HepG2 (cell line): ENCODE results near the gene HECTD4. TPM values are rescaled to one million over a fixed set of nuclear protein-coding genes. Genes with fewer than 3 reads are reported as not detected.

ENCODE experiments used
- ATAC-seq: fragments of 200-7000 bp; cut with Tn5 transposase; 3 replicates; pipeline ENCODE4 v1.9.1; 2020; ENCODE audit warnings: mild to moderate bottlenecking, moderate library complexity
- BruUV-seq: library from RNA; stranded (reverse); fragments of 400-500 nt; replicated peaks from 2 replicates; lab custom pipeline; 2021; lab: Mats Ljungman, UMichigan
- CTCF ChIA-PET: fragments of 300-600 bp; formaldehyde crosslinking; extraction: SDS; loops from one replicate; lab custom pipeline; 2021; ENCODE audit warnings: low total read pairs, inconsistent platforms, low intra/inter-chr PET ratio; lab: Yijun Ruan, JAX
- POLR2A ChIA-PET: fragments of 350-600 bp; sonication (Branson Sonifier 250); formaldehyde crosslinking; loops from one replicate; lab custom pipeline; 2020; ENCODE audit warnings: antibody characterized with exemption, inconsistent platforms; lab: Yijun Ruan, JAX
- DNase-seq: peaks from one replicate; pipeline ENCODE4 v3.0.0-alpha.2; 2015; ENCODE audit warnings: low spot score
- FAIRE-seq: peaks from 3 replicates; lab custom pipeline; 2011; peaks lifted over from hg19 to GRCh38; lab: Jason Lieb, UNC
- H2AFZ ChIP-seq: one replicate; pipeline ENCODE4 v1.6.1; 2011; ENCODE audit warnings: low read length, inconsistent platforms
- H3K27ac ChIP-seq: fragments of 300-600 bp; 3 replicates; pipeline ENCODE4 v1.8.0; 2011; ENCODE audit warnings: mixed run types, mild to moderate bottlenecking, mixed read lengths, low read length, inconsistent platforms; ENCODE audit not compliant: insufficient read depth; ENCODE audit errors: extremely low read length
- H3K27me3 ChIP-seq, 2 experiments: fragments of 200-600 bp in 1 of 2; 2 replicates in 1 of 2; 3 replicates in 1 of 2; pipeline versions ENCODE4 v1.6.0 to v1.8.0; 2011; ENCODE audit warnings: low read length in 2 of 2, mild to moderate bottlenecking in 2 of 2, moderate library complexity in 2 of 2, inconsistent platforms in 1 of 2; ENCODE audit not compliant: insufficient read depth in 2 of 2, control insufficient read depth in 1 of 2
- H3K36me3 ChIP-seq, 2 experiments: fragments of 200-600 bp in 1 of 2; replicated peaks in 1 of 2; 2 replicates in 1 of 2; 3 replicates in 1 of 2; pipeline versions ENCODE4 v1.5.1 to v1.8.0; 2011; ENCODE audit warnings: low read length in 2 of 2, inconsistent platforms in 1 of 2; ENCODE audit not compliant: insufficient read depth in 2 of 2, control insufficient read depth in 1 of 2
- H3K4me1 ChIP-seq: 2 replicates; pipeline ENCODE4 v1.5.1; 2012; ENCODE audit warnings: low read length, inconsistent platforms; ENCODE audit not compliant: insufficient read depth
- H3K4me2 ChIP-seq: 2 replicates; pipeline ENCODE4 v1.6.0; 2011; ENCODE audit warnings: low read depth, low read length, inconsistent platforms
- H3K4me3 ChIP-seq, 3 experiments: fragments of 200-600 bp in 1 of 3; sonication (generic), shearing (Covaris generic) in 1 of 3; replicated peaks in 1 of 3; 2 replicates each; pipeline ENCODE4 v1.5.1; 2011 to 2016; ENCODE audit warnings: low read length in 3 of 3, inconsistent platforms in 2 of 3, low read depth in 2 of 3, mild to moderate bottlenecking in 2 of 3, control low read depth in 1 of 3, mixed read lengths in 1 of 3; ENCODE audit not compliant: insufficient read depth in 1 of 3
- H3K79me2 ChIP-seq: one replicate; pipeline ENCODE4 v1.6.1; 2011; ENCODE audit warnings: low read length, inconsistent platforms; ENCODE audit not compliant: insufficient read depth
- H3K9ac ChIP-seq: 2 replicates; pipeline ENCODE4 v1.6.0; 2011; ENCODE audit warnings: mild to moderate bottlenecking, low read depth, low read length, inconsistent platforms; ENCODE audit not compliant: insufficient read depth
- H3K9me3 ChIP-seq: 2 replicates; pipeline ENCODE4 v1.5.1; 2012; ENCODE audit warnings: mild to moderate bottlenecking, low read length
- H4K20me1 ChIP-seq: 2 replicates; pipeline ENCODE4 v1.6.0; 2011; ENCODE audit warnings: inconsistent platforms, mild to moderate bottlenecking, low read length, moderate library complexity; ENCODE audit not compliant: insufficient read depth
- DNMT3B ChIP-seq: conservative IDR thresholded peaks from 2 replicates; pipeline ENCODE4 v1.6.1; 2016; ENCODE audit warnings: missing biosample characterization, control low read depth
- KLF6 ChIP-seq: IDR thresholded peaks from 2 replicates; pipeline ENCODE4 v1.8.0; 2016; ENCODE audit warnings: missing biosample characterization, missing genetic modification reagents
- MAFG ChIP-seq: sonication (generic); formaldehyde crosslinking; IDR thresholded peaks from 2 replicates; pipeline ENCODE4 v1.5.1; 2020; ENCODE audit warnings: mild to moderate bottlenecking, missing genetic modification reagents
- SIN3A ChIP-seq: IDR thresholded peaks from 2 replicates; pipeline ENCODE4 v1.6.1; 2011; ENCODE audit warnings: low read depth, mild to moderate bottlenecking, control low read depth, low read length, borderline replicate concordance
- ZBTB21 ChIP-seq: sonication (generic); formaldehyde crosslinking; IDR thresholded peaks from 2 replicates; pipeline ENCODE4 v1.4.0; 2020; ENCODE audit warnings: missing genetic modification reagents
- ZFP36L2 ChIP-seq: sonication (generic); formaldehyde crosslinking; IDR thresholded peaks from 2 replicates; pipeline ENCODE4 v1.4.0; 2020; ENCODE audit warnings: missing genetic modification reagents
- ZNF674 ChIP-seq: sonication (generic); formaldehyde crosslinking; IDR thresholded peaks from 2 replicates; pipeline ENCODE4 v1.5.0; 2020; ENCODE audit warnings: low read depth, mild to moderate bottlenecking, missing genetic modification reagents
- WGBS: methylation state at CpG from one replicate; pipeline ENCODE4 v1.1.6; 2017; ENCODE audit warnings: low lambda C conversion rate; 5-methylcytosine and 5-hydroxymethylcytosine counted together
- in situ Hi-C: cut with HindIII; loops from 2 replicates; pipeline ENCODE4 v1.10.0; 2017; ENCODE audit warnings: low pct_unique_long_range_greater_than_20kb; ENCODE audit not compliant: extremely low pct_ligation_motif_present
- intact Hi-C: fragments of 100-400 bp; cut with micrococcal nuclease; formaldehyde crosslinking; loops from one replicate; pipeline ENCODE4 v1.10.0; 2022; ENCODE audit not compliant: unreplicated experiment
- polyA plus RNA-seq, 8 experiments: library from polyadenylated mRNA; depleted of rRNA in 3 of 8; stranded (reverse) in 7 of 8; unstranded in 1 of 8; fragments of >200 nt; fragmentation: Illumina TruSeq in 4 of 8; extraction: Trizol in 4 of 8; gene quantifications; 2 replicates each; pipeline versions ENCODE4 v1.2.1 to v1.2.3, GENCODE V29; 2011 to 2016; ENCODE audit warnings: low read depth in 4 of 8, missing spikeins in 1 of 8, mixed read lengths in 1 of 8; ENCODE audit not compliant: insufficient read depth in 1 of 8
- total RNA-seq, 5 experiments: library from RNA; depleted of rRNA; stranded (reverse); fragments of >200 nt; fragmentation: Illumina TruSeq; extraction: Trizol; gene quantifications; 2 replicates each; pipeline ENCODE4 v1.2.3, GENCODE V29; 2016; ENCODE audit warnings: low read depth in 1 of 5
- TF ChIP-seq, protein P1 (sequence below): sonication (generic); formaldehyde crosslinking; IDR thresholded peaks from 2 replicates; pipeline ENCODE4 v1.5.0; 2020; ENCODE audit warnings: missing genetic modification reagents, mild to moderate bottlenecking, borderline replicate concordance

The HECTD4 gene
- total and polyA plus RNA-seq, 2 of the 13 experiments (the other 11 are each of a cell fraction or from before 2014, with no cell fraction given), result 9.0 to 11.4 TPM

DNA sequence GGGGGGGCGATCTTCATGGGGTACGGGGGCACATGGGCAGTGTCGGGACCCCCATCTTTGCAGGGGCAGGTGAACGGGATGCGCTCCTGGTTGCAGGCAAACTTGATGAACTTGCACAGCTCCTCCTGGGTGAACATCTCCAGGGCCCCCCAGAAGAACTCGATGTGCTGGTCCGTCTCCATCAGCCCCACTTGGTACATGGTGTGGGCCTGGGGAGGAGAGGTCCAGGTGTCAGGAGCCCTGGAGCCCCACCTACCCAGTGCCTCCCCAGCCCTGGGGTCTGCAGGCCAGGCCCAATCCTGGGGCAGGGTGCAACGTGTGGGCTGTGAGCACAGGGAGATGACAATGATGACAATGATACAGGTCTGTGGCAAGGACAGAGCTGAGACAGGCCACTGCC, 219.2 kb downstream of the HECTD4 start:
- 91% methylated on average over 4 of the region's 8 CpGs for whole genome bisulfite sequencing
- ChIA-PET CTCF (no interaction called here), POLR2A (no interaction called here)
- Histone ChIP-seq H3K9me3 (no peaks in the 10 kb centered on the region), H3K27me3 (no peaks in the 10 kb centered on the region), H2AFZ (no peak overlapping the region)
- TF ChIP-seq ZFP36L2 (CRISPR knock-in tag), result no peak
- TF ChIP-seq DNMT3B, result no peak
- no peak for TF ChIP-seq ZNF674
- TF ChIP-seq MAFG (CRISPR knock-in tag), result no peak
- no peak for TF ChIP-seq ZBTB21 (CRISPR knock-in tag)
- TF ChIP-seq SIN3A, result no peak
- no peak for TF ChIP-seq KLF6
- TF ChIP-seq, protein P1, sequence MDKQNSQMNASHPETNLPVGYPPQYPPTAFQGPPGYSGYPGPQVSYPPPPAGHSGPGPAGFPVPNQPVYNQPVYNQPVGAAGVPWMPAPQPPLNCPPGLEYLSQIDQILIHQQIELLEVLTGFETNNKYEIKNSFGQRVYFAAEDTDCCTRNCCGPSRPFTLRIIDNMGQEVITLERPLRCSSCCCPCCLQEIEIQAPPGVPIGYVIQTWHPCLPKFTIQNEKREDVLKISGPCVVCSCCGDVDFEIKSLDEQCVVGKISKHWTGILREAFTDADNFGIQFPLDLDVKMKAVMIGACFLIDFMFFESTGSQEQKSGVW (CRISPR knock-in tag), result no peak
- TF ChIP-seq, all 625 proteins: peak for 0
- no peak overlapping the region for H3K4me3 ChIP-seq
- no peaks in the 10 kb centered on the region for H3K4me1 ChIP-seq
- FAIRE-seq (no peak), DNase-seq (no peak), ATAC-seq (no peak)
- in situ Hi-C loops (no loop called here), intact Hi-C loops (no loop called here)
- no peaks in the 10 kb centered on the region for H3K79me2 ChIP-seq
- no peak overlapping the region for H3K27ac ChIP-seq
- H3K4me2 ChIP-seq, result no peak overlapping the region
- BruUV-seq, result no TSS peak
- peaks cover 0 to 6% of the 10 kb centered on the region in 2 experiments; a peak in 1 of 5 replicates for H3K36me3 ChIP-seq
- H3K9ac ChIP-seq, result no peak overlapping the region
- no peaks in the 10 kb centered on the region for H4K20me1 ChIP-seq

DNA sequence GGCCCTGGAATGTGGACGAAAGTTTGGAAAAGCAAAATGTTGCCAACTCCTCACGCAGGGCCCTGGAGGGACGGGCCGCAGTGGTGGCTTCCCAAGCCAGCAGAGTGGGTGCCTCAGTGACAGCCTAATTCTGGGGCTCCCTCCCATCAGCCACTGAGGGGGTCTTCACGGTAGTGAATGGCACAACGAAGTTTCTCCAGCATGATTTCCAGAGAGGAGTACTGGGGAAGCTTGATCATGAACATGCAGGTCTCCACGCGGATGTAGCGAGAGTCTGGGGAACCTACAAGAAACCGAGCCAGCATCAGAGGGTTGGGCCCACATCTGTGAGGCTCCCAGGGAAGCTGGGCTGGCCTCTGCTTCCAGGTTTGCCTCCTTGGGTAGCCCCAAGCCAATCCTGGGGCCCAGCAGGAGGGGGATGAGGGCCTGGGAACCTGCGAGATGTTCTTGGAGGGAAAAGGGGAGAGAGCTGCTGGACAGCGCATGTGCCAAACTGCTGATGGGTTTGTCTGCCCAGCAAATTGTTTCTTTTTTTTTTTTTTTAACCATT, 219.9 kb downstream of the HECTD4 start:
- Histone ChIP-seq H3K79me2 (no peaks in the 10 kb centered on the region), H3K27ac (no peak overlapping the region), H3K9me3 (no peaks in the 10 kb centered on the region), H3K4me3 (no peak overlapping the region), H4K20me1 (no peaks in the 10 kb centered on the region), H3K4me1 (no peaks in the 10 kb centered on the region), H3K36me3 (peaks cover 0 to 6% of the 10 kb centered on the region in 2 experiments; a peak in 1 of 5 replicates), H2AFZ (no peak overlapping the region), H3K9ac (no peak overlapping the region), H3K4me2 (no peak overlapping the region), H3K27me3 (no peaks in the 10 kb centered on the region)
- intact Hi-C loops (no loop called here), in situ Hi-C loops (no loop called here)
- ATAC-seq (no peak), FAIRE-seq (no peak), DNase-seq (no peak)
- POLR2A ChIA-PET, result no interaction called here
- 93% methylated on average over 10 of the region's 12 CpGs for WGBS
- CTCF ChIA-PET, result no interaction called here
- no TSS peak for BruUV-seq
- no peak for TF ChIP-seq MAFG (CRISPR knock-in tag)
- TF ChIP-seq, all 625 proteins: peak for 0
